Fibroblast of skin of abdomen (primary cell): ENCODE data around the gene DTL.

Experiments used
- DNase-seq: peaks from one replicate; pipeline ENCODE4 v3.0.0-alpha.2; 2013

The DTL gene

DNA sequence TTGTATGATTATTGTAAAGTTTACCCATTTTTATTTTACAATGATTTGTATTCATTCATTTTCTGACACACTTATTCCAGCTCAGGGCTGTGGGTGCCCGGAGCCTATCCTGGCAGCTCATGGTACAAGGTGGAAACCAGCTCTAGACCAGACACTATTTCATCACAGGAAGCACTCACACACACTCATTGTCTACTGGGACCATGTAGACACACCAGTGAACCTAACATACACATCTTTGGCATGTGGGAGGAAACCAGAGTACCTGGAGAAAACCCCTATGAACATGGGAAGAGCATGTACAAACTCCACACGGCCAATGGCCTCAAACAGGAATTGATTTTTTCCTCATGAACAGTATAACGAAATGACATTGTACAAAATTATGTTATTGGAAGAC lies 2.4 kb downstream of the DTL start:
- no peak for DNase-seq

GRCh38 chr1:212039622-212040021 lies 4.1 kb downstream of the DTL start:
- DNase-seq = no peak

DNA sequence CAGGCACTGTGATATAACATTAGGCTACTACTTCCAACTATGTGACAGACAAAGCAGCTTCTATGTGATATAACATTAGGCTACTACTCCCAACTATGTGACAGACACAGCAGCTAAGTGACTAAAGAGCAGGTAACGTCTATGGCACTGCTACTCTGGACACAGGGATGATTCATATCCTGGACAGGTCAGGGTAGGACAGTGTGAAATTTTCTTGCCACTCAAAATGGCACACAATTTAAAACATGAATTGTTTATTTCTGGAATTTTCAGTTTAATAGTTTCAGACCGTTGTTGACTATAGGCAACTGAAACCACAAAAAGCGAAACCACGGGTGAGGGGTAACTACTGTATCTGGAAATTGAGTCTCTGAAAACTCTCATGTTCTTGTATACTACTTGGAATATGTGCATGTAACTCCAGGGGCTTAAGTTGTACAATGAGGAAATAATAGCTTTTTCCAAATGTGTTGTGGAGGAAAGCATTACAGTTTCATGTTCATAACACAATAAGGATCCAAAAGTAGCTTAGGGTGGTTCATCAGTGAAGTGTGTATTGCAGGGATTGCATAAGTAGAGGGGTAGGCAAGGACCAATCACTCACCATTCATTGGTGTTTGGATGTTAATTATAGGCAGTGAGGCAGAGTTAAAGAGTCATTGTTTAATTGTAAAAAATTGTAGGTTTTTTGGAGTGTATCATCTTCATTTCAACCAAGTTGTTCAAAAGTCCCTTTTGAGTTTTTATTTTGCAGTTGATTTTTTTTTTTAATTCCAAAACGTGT lies 5.3 kb downstream of the DTL start:
- no peak for DNase-seq

- peak; percentile 47 for DNase-seq
Measured at GRCh38 chr1:212042436-212042835, 6.9 kb downstream of the DTL start.

GRCh38 chr1:212044851-212045250 lies 9.3 kb downstream of the DTL start:
- no peak for DNase-seq

GRCh38 chr1:212045981-212046380 lies 10.4 kb downstream of the DTL start:
- DNase-seq = peak; percentile 48

GRCh38 chr1:212053993-212054392 lies 18.4 kb downstream of the DTL start:
- DNase-seq = no peak

DNA sequence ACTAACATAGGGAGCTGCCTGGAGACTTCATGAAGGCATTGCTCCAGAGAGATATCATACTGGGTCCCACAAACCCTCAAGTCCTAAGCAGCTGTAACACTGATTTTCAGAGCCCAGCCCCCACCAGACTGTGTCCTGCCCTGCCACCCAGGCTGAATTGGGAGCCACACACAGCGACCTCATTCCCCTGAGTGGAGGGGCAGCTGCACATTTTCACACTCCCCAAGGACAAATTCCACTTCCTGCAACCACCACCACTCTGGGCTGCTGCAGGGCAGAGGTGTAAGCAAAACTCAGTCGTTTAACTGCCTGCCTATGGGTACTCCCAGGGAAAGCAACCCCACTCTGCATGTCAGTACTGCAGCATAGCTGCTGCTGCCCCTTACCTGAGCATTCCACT lies 19.8 kb downstream of the DTL start:
- DNase-seq = no peak

DNA sequence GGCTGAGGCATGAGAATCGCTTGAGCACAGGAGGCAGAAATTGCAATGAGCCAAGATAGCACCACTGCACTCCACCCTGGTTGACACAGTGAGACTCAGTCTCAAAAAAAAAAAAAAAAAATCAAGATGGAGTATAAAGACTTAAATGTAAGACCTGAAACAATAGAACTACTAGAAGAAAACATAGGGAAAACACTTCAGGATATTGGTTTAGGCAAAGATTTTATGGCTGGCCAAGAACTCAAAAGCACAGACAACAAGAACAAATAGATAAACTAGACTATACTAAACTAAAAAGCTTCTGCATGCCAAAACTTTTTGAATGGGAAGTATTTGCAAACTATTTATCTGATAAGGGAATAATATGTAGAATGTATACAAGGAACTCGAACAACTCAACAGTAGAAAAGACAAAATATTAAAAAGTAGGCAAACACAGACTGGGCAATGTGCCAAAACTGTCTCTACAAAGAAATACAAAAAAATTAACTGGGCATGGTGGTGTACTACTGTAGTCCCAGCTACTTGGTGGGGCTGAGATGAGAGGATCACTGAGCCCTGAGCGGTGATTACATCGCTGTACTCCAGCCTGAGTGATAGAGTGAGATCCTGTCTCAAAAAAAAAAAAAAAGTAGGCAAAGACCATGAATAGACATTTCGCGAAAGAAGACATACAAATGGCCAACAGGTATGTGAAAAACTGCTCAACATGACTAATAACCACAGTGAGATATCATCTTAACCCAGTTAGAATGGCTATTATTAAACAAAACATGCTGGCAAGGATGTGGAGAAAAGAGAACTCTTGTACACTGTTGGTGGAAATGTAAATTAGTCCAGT lies 25.3 kb downstream of the DTL start:
- no peak for DNase-seq

DNA sequence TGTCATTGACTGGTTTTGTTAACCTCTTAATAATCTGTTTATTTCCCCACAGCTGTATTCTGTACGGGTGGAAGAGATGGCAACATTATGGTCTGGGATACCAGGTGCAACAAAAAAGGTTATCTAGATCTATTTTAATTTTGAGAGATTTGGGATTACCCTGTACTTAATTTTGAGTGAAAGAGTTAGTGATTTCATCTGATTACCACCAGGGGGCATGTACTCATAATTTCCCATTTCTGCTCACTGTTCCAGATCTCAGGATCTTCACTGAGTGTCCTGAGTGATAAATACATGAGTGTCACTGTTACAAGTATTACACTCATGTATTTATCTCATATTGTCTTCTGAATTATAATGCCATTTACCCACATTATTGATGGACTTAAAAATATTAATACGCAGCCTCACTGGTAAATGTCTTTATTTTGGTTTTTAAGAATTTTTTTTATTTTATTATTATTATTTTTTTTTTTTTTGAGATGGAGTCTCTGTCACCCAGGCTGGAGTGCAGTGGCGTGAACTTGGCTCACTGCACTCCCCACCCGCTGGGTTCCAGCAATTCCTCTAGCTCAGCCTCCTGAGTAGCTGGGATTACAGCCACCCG lies 27.4 kb downstream of the DTL start:
- DNase-seq = peak; percentile 48

DNA sequence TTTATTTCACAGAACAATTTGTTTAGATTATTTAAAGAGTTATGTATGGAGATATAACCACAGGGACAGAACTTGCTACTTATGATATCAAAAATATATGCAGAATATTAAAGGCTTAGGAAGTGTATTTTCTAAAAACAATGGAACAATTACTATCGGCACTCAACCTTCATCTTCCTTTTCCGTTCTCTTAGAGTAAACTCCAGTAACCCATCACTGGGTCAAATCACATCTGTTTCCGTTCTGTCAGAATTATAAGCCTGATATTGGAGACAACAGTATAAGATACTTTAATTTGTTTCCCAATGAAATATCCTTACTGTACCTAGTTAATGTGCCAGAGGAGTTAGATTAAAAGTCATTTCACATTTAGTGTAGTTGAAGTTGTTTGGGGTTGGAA lies 32.2 kb downstream of the DTL start:
- no peak for DNase-seq

GRCh38 chr1:212070720-212071302 lies 35.3 kb downstream of the DTL start:
- peak; percentile 50 for DNase-seq

DNA sequence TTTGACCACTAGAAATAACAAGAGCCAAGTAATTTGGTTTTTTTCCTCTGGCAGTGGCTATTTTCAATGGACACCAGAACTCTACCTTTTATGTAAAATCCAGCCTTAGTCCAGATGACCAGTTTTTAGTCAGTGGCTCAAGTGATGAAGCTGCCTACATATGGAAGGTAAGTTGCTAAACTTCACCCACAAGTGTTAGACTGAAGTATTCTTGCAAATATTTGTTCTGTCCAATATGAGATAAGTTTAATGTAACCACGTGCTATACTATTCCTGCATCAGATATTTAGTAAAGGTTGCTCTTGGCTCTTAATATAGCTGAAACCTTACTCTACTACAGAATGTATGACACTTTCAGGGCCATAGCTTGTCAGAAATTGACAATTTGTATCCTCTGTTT lies 36.5 kb downstream of the DTL start:
- DNase-seq = no peak

- DNase-seq = no peak
Measured at GRCh38 chr1:212073490-212073889, 37.9 kb downstream of the DTL start.

GRCh38 chr1:212074313-212074712 lies 38.8 kb downstream of the DTL start:
- no peak for DNase-seq

DNA sequence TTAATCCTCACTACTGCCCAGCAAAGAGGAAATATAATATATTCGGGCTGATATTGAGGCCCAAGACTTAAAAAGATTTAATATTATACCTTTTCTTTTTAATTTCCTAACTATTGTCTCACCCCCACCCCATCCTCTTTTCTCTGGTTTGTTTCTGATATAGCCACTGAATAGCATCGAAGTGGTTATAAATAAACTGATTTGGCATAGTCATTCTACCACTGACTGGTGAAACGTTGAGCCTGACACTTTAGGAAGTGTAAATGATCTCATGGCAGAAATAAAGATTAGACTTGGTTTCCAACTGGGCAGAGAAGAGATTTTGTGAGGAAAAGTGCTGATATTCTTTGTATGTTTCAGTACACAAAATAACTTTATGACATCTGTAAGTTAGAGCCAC lies 39.3 kb downstream of the DTL start:
- no peak for DNase-seq

DNA sequence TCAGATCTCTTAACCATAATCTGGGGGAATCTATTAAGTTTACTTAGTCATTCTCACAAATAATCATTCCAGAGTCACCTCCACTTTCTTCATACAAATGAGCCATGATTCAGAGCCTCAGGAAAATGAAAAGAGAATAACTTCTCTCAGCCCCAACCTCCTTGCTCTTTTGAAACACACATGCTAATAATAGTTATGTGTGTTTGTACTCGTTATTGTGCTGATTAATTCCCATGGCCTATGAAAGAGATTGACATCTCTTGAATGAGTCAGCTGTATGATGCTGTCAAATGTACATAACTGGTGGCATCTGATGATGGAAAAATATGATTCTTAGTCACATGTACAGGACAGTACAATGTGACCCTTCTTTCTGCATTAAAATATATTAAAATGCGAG lies 41.5 kb downstream of the DTL start:
- DNase-seq = no peak

GRCh38 chr1:212078826-212079225 lies 43.3 kb downstream of the DTL start:
- peak; percentile 13 for DNase-seq

GRCh38 chr1:212082765-212083406 lies 47.3 kb downstream of the DTL start:
- DNase-seq = no peak

GRCh38 chr1:212089560-212090163 lies 54.1 kb downstream of the DTL start:
- no peak for DNase-seq

DNA sequence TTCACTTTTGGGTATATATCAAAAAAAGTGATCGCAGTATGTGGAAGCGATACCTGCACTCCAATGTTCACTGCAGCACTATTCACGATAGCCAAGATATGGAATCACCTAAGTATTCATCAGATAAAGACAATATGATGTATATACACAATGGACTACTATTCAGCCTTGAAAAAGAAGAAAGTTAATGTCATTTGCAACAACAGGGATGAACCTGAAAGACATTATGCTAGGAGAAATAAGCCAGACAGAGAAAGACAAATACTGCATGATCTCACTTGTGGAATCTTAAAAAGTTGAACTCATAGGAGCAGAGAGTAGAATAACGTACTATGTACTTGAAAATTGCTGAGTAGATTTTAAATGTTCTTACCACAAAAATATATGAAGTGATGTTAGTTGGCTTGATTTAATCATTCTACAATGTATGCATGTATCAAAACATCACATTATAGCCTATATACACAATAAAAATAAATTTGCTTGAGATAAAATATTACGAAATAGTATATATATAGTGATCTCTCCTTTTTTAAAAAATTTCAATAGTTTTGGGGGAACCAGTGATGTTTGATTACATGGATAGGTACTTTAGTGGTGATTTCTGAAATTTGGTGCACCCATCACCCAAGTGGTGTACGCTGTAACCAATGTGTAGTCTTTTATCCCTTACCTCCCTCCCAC lies 56.0 kb downstream of the DTL start:
- no peak for DNase-seq

- DNase-seq = no peak
Measured at GRCh38 chr1:212097360-212097759, 61.8 kb downstream of the DTL start.
